GM12891 (cell line): ENCODE measurements around the gene ZNF184. TPM values are rescaled to one million over a fixed set of nuclear protein-coding genes. Genes with fewer than 3 reads are reported as not detected.

Experiments
- DNase-seq: peaks from one replicate; pipeline ENCODE4 v3.0.0; 2011; ENCODE audit warnings: low spot score; ENCODE audit not compliant: insufficient read length
- FAIRE-seq: peaks from 2 replicates; lab custom pipeline; 2011; peaks lifted over from hg19 to GRCh38; lab: Jason Lieb, UNC
- PAX5 ChIP-seq: IDR thresholded peaks from 2 replicates; pipeline ENCODE4 v1.6.1; 2011; ENCODE audit warnings: low read length, moderate library complexity, mild to moderate bottlenecking; ENCODE audit not compliant: insufficient read depth, severe bottlenecking
- POLR2A ChIP-seq: IDR thresholded peaks from 2 replicates; pipeline ENCODE4 v1.6.1; 2011; ENCODE audit warnings: low read depth, low read length, control low read depth
- POLR2AphosphoS5 ChIP-seq: IDR thresholded peaks from 2 replicates; pipeline ENCODE4 v1.6.1; 2011; ENCODE audit warnings: low read depth, low read length, control low read depth
- POU2F2 ChIP-seq: IDR thresholded peaks from 2 replicates; pipeline ENCODE4 v1.6.1; 2011; ENCODE audit warnings: low read depth, mild to moderate bottlenecking, control low read depth, low read length, moderate library complexity
- SPI1 ChIP-seq: IDR thresholded peaks from 2 replicates; pipeline ENCODE4 v1.6.1; 2011; ENCODE audit warnings: low read depth, low read length, control low read depth
- TAF1 ChIP-seq: IDR thresholded peaks from 2 replicates; pipeline ENCODE4 v1.6.1; 2011; ENCODE audit warnings: low read depth, low read length, control low read depth
- polyA plus RNA-seq: library from polyadenylated mRNA; unstranded; fragments of >200 nt; gene quantifications from one replicate; pipeline ENCODE4 v1.2.1, GENCODE V29; 2012; ENCODE audit warnings: low read depth, missing spikeins, inconsistent platforms; ENCODE audit not compliant: missing spikeins

ZNF184 gene
- polyA plus RNA-seq: 2.2 TPM

GRCh38 chr6:27472617-27473400 is at the start of gene ZNF184:
TSS of gene ZNF184 (minus strand) at chr6:27473105. CDS start at chr6:27472294, 811 bp downstream.
- TF ChIP-seq SPI1: 0 out of 2 replicates have a peak, but pooled peaks have one; percentile 21
- no peak for TF ChIP-seq POU2F2
- no peak; the same call in 1 of the 2 replicates for TF ChIP-seq POLR2AphosphoS5
- peak; percentile 56; the same call in 1 of the 2 replicates for TF ChIP-seq TAF1
- TF ChIP-seq POLR2A: peak; percentile 81; the same call in 1 of the 2 replicates

GRCh38 chr6:27518881-27519795 is 46.2 kb upstream of the ZNF184 start:
- DNase-seq (no peak), FAIRE-seq (peak; percentile 76)
- TF ChIP-seq POLR2A (no peak), POU2F2 (no peak), SPI1 (0 out of 2 replicates have a peak, but pooled peaks have one; percentile 7)

More at GRCh38 chr6:27472617-27473400, at the start of gene ZNF184:
- DNase-seq (peak; percentile 58), FAIRE-seq (peak; percentile 98)

GRCh38 chr6:27517928-27518787 is 45.3 kb upstream of the ZNF184 start:
- TF ChIP-seq POU2F2: no peak
- no peak for TF ChIP-seq POLR2A
- no peak for TF ChIP-seq TAF1
- TF ChIP-seq SPI1: no peak
- no peak for TF ChIP-seq PAX5
- no peak for TF ChIP-seq POLR2AphosphoS5
- DNase-seq: no peak
- FAIRE-seq: peak; percentile 84

DNA sequence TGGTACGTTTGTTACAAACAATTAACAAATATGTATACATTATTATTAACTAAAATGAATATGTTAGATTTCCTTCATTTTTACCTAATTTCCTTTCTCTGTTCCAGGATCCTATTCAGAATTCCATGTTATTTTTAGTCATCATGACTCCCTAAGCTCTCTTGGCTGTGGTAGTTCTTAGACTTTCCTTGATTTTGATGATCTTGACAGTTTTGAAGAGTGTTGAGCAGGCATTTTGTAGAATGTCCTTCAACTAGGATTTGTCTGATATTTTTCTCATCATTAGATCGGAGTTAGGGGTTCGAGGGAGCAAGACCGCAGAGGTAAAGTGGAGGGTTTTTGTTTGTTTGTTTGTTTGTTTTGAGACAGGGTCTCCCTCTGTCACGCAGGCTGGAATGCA is 44.3 kb upstream of the ZNF184 start:
- no peak for TF ChIP-seq PAX5
- TF ChIP-seq POLR2AphosphoS5: no peak
- no peak for TF ChIP-seq POU2F2
- TF ChIP-seq SPI1: no peak
- no peak for TF ChIP-seq POLR2A
- TF ChIP-seq TAF1: no peak
- DNase-seq: no peak
- FAIRE-seq: no peak

DNA sequence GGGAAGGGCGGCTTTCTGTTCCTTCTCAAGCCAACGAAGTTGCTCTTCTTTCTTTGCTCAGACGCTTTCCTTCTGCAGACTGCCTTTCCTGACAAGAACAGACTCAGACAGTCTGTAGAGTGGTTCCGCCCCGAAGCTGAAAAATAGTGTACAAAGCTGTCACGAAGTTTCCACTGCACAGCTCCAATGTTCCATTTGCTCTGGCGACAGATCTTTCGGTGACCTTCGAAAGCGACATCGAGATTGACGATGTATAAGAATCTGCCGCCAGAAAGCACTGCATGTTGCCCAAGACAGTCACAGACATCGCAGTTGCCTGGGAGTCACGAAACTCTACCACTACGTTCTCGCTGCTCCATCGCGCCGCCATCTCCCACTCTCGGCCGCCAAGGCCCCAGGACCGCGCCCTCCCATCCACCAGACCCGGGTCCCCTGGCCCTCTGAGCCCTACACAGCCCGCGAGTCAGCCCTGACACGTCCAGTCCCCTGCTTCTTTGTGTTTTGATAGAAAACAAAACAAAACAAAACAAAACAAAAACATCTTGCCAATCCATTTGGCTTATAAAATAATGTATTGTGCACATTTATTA is 42.1 kb upstream of the ZNF184 start:
- DNase-seq (no peak), FAIRE-seq (no peak)
- no peak for TF ChIP-seq PAX5
- no peak for TF ChIP-seq POLR2A
- no peak for TF ChIP-seq TAF1
- no peak for TF ChIP-seq SPI1

GRCh38 chr6:27512525-27512924 is 39.6 kb upstream of the ZNF184 start:
- DNase-seq (no peak), FAIRE-seq (no peak)
- TF ChIP-seq POLR2A (no peak), POLR2AphosphoS5 (no peak), PAX5 (no peak), SPI1 (peak; percentile 84)

- no peak for FAIRE-seq
- TF ChIP-seq POU2F2 (no peak), POLR2AphosphoS5 (no peak), POLR2A (no peak), PAX5 (no peak), SPI1 (no peak), TAF1 (no peak)
- DNase-seq: no peak
Observed at GRCh38 chr6:27507041-27507956, 34.4 kb upstream of the ZNF184 start.
